GM18520 (cell line): ENCODE data around the gene PROB1.
"Not testable (repeated sequence)": the region's sequence is repeated elsewhere in the genome, so short reads cannot be mapped to it uniquely, and the experiment has no call there.

ENCODE experiments used
- ATAC-seq: cut with Tn5 transposase; IDR thresholded peaks from one replicate; pipeline ENCODE4 v1.9.1; 2021; ENCODE audit not compliant: unreplicated experiment

The PROB1 gene

DNA sequence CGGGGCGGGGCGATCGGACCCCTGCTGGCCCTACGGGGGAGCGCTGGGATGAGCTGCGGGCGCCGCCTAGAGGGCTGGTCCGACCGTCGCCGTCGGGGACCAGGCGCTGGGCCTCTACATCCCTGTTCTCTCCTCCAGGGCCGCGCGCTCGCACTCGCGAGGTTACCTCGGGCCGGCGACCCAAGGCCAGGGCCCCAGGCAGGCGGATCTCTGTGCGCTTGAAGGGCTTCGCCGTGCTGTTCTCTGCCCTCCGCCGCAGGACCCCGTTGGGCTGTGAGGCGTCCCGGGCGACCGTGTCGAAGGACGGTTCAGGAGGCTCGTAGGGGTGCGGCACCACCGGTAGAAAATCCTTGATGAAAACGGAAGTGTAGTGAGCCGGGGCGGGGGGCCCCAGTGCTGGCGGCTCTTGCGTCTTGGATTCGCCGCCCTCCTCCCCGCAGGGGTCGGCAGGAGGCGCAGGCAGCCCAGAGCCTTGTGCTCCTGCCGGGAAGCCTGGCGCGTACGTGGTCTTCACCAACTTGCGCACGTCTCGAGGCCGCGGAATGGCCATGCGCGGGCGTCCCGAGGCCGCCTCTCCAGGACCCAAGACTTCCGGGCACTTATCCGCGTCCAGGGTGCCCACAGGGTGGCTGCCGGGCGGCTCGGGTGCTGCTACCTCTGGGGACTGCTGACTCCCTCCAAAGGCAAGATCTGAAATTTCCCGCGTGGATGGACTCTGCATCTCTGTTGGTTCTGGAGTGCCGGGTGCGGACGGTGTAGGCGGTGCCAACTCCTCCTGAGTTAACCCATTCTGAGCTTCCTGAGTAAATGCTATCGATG, 2.0 kb downstream of the PROB1 start:
- peak; percentile 28 for ATAC-seq

DNA sequence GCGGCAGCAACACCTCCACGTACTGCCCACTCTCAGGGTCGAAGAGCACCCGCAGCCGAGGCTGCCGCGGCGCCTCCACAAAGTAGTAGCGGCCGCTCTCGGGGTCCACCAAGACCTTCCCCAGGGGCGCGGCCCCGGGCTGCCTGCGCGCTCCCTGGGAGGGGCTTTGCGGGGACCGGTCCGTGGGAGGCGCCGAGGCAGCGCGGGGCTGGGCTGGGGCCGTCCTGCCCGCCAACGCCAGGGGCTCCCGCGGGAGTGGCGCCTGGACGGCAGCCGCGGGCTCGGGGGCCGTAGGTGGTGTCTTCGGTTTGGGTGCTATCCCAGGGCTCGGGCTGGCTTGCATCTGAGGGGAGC, 2.6 kb downstream of the PROB1 start:
- no peak for ATAC-seq

DNA sequence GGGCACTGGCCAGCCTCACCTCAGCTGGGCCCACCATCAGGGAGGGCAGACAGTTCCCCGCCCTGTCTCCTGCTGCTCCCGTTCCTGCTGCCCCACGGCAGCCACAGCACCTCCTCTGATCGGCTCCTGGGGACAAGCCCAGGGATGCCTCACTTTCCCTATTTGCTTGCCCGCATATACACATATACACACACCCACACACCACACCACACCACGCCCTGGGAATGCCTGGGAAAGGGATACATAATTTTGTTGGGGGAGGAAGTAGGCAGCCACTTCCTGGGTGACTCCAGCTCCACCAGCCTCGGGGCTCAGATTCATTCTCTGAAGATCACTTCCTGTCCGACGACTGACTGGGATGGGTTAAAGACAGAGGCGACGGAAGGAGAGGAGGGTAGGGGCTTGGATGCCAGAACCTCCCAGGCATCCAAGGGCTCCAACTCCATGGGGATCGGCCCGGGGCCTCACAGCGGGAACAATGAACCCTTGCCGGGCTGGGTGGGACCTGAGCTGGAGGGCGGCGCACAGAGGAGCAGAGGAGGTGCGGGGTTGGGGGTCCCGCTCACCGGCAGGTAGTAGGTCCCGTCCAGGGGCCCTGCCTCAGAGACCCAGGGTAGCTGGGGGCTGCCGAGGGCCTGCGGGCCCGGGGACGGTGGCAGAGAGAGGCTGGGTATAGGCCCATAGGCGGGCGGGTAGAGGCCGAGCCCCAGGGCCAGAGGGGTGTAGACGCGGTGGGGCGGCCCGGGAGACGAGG, 3.2 kb downstream of the PROB1 start:
- ATAC-seq: no peak

DNA sequence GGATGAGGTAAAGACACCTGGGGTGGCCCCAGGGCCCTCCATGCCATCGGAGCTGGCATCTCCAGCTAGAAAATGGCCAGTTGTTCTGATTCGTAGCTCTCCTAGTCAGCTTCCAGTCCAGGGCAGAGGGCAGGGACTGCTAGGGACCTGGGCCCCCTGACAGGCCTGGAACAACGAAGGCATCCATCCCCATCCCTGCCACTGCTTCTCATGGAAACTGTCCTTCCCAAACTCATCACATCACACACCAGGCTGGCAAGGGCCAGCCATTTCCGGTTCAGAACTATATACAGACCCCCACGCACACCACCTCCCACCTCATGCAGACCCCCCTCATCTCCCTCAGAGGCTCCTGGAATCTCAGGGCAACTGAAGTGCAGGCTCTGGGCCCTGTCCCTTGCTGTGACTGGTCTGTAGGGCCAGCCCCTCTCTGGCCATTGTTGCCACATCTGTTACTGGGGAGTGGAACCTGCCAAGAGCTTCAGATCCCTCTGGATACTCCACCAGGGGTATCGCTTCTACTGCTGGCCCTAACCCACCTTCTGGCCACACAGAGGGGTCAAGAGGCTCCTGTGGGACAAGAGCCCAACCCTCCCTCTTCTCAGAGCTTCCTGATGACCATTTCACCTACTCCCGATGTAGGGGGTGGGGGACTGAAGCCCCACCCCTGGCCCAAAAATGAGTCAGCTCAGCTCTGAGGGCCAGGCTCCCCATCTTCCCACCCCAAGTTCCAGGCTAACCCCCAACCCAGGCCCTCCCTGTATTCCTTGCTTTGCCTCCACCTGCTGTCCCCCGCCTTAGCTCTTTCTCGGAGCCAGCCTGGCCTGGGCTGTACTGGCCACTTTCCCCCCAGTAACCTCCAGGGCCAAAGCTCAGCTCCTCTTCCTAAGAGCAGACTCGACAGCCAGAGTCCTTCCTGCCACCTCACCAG, 4.0 kb downstream of the PROB1 start:
- ATAC-seq: no peak

DNA sequence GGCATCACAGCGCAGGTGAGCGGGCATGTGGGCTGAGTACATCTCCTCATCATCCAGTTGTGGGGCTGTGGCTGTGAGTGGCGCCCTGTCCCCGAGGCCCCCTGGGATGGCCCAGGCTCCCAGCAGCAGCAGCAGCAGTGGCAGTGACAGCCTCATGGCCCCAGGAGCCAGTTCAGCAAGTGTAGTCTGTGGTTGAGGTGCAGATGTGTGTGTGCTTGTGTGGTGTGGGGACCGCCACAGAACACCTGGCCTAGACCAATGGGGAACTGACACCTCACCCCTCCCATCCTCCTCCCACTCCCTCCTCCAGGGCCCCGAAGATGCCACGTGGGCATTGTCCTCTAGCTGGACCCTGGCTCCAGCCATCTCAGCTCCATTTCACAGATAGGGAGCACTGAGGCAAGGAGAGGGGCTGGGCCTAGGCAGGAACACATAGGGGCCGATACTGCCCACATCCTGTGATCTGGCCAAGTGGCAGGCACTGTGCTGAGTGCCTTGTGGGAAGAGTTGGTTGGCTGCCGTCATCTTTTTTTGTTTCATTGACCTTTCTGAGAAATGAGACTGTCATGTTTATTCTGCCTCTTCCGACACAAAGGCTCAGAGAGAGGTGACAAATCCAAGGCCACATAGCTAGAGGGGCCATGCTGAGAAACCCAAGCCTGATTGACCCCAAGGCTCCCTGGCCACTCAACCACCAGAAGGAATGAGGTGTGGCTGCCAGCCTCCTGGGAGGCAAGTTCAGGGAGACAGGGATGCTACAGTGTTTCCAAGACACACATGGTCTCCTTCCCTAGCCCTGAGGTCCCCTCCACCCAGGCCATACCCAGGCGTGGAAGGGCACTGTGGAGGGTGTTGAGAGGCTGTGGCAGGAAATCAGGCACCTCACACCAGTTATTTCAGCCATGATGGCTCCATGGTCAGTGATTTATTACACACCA, 4.9 kb downstream of the PROB1 start, which contains the start of gene MZB1:
TSS of gene MZB1 (minus strand) at position 213 of the 938 bp plus-strand sequence. CDS start at position 156, 57 bp downstream.
- ATAC-seq: peak; percentile 32

DNA sequence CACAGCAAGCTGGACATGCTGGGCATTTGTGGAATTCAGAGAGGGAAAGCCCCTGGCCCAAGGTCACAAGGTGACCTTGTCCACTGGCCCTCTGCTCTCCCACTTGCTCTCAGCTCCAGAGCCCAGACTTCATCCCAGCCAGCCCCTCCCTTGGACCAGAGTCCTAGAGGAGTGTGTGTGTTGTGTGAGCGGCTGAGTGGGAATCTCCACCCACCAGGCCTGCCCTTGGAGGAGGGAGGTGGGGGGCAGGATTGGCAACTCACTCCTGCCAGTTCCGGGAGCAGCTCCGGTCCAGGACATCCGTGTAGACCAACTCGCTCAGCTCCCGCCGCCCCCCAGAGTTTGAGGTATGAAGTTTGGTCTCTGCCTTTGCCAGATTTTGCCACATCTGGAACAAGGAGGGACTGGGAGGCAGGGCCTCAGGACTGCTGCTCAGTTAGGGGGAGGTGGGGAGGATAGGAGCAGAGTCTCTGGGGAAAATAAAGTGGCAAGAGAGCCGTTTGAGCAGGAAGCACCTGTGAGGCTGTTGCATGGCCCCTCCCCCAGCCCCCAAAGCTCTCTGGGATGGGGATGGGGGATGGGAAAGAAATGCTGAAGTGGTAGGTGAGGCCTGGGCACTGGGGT, 6.6 kb downstream of the PROB1 start:
- ATAC-seq: no peak

DNA sequence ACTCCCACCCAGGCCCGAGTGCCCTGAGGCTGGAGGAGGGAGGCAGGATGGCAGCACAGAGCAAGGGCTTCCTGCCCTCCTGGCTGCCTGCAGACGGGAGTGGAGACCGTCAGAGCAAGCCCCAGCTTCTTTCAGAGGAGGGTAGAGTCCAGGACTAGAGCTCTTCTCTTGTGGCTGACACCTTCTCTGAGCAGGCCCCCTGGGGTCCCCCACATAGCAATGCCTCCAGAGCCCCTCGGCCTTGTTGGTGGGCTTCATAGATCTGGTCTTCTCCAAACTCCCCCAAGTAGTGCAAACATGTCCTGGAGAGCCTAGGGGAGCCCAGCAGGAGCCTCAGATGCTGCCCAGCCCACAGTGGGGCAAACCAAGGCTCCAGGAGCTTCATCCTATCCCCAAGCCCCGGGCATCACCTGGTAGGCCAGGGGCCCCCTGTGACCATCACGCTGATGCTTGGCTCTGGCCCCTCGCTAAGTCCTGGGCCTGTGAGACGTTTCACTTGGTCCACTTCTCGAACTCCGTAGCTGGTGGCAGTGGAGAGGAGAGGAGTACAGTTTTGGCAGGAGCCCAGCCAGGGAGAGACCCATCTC, 7.2 kb downstream of the PROB1 start:
- no peak for ATAC-seq

DNA sequence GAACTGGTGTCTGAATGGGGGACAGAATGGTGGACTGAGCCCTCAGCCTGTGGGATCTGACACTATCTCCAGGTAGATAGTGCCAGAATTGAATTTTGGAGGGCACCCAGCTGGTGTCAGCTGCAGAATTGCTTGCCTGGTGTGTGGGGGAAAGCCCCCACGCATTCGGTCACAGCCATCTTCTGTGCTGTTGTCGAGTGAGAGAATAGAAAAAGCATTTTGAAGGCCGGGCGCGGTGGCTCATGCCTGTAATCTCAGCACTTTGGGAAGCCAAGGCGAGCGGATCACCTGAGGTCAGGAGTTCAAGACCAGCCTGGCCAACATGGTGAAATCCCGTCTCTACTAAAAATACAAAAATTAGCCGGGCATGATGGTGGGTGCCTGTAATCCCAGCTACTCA, 7.9 kb downstream of the PROB1 start:
- ATAC-seq: not testable (repeated sequence)

DNA sequence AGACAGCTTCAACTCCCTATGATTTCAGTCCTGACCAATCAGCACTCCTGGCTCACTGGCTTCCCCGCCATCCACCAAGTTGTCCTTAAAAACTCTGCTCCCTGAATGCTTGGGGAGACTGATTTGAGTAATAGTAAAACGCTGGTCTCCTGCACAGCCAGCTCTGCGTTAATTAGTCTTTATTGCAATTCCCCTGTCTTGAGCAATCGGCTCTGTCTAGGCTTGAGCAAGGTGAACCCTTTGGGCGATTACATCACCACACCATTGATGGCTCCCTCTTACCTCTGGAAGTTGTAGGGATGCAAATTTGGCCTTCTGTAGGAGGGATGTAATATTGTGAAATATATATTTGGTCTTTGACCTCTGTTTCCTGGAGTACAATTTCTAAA, 8.9 kb downstream of the PROB1 start:
- no peak for ATAC-seq

DNA sequence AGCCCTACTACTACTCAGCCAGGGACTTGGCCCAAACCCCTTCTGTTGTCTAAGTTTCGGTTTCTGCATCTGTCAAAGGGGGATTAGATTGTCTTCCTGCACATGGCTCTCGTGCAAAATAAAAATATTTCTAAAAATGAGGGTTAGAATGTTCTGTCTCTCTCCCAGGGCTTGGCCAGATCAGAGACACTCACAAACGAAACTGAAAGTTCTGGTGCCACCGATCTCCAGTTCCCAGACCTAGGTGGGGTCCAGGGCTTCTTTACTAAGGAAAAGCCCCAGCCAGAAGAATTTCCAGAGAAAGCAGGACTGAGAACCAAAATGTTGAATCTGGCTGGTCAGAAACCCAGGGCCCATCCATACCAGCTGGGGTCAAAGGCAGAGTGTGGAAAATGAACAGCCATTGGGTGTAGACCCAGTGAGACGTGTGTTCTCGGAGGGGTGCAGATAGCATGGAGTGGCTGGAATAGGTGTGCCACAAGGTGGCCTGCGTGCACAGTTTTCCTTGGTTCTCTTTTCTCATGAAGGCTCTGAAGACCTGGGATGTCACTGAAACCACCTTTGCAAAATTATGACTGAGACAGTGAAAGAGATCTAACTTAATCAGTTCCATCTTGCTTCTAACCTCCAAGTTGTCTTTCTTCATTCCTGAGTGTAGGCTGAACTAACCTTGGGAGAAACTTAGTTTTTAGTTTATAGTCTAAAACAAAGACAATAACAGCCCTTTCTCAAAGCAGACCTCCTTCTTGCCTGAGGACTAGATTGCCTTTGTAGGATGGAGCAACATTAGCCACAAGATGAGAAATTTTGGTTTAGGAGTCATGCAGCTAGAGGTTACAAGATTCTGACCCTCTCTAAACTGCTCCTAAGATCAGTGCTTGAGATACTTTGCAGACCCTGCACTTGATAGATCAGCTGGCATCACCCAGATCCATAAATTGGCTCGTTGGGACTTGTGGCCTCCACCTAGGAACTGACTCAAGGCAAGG, 9.5 kb downstream of the PROB1 start:
- no peak for ATAC-seq

DNA sequence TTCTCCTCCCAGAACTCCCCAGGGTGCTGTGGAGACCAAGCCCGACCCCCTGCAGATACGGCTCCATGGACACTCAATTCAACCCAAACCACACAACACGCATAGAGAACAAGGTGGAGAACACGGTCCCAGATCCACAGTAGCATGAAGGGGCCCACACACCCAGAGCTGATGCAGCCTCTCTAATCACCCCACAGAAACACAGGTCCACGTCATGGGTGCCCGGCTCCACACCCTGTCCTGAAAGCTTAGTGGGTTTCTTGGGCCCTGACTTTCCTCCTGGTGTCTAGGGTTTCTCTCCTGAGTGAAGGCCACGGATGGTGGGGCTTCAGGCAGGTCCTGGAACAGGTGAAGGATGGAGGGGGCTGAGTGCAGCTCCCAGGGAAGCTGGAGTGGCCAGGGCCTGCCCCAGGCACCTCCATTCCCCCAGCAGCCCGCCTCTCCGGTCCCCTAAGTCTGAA, 10.3 kb downstream of the PROB1 start:
- no peak for ATAC-seq

DNA sequence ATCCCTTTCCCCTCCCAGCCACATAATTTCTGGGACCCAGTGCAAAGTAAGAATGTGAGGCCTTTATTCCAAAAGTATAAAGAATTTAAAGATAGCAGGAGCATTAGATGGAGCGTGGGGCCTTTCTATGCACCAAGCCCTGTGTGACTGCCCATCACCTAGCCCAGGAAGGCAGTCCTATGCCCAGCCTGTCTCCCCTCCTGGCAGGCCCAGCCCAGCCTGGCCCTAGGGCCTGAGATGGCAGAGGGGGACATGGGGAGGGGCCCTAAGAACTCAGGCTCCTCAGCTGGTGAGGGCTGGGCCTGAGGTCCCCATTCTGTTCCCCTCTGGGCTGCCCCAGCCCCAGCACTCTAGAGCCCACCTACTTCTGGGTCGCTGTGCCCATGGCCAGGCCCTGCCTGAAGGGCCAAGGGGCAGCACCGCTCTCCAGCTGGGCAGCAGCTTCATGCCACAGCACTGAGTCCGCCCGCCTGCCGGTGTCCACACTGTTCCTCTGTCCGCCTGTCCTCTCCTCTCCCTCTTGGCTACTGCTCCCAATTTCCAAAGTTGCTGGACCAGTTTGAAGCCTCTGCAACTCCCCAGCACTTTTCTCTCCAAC, 10.8 kb downstream of the PROB1 start:
- no peak for ATAC-seq

DNA sequence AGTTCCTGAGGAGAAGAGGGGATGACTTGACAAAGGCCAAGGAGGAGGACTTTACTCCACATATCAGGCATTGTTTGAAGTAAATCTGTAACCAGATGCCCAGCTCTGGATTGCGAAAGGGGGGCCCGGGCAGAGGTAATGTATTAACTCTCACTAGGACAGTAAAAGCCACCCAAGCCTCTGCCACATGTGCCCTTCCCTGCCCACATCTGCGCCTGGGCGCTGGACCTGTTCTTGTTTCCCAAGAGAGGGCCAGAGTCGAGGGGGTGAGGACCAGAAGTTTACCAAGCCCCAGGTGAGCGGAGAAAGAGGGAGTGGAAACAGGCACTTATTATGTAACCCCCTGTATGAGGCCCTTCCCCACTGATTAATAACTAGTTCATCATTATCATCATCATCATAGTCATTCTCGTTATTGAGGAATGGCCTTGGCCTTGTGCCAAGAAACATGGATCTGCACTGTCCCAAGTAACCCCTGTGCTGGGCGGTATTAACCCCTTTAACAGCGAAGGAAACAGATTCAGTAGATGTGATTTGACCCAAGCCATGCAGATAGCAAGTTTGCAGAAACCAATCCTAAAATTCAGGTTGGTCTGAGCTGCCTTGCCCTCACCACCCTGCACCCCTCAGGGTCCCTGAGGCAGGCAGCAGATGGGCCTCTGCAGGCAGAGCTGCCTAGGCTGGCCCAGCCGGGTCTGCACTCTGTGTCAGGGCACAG, 11.5 kb downstream of the PROB1 start, which contains the start of gene SLC23A1:
TSS of gene SLC23A1 (minus strand) at position 23 of the 718 bp plus-strand sequence. CDS start 44 bp downstream, outside the sequence.
- ATAC-seq: no peak

DNA sequence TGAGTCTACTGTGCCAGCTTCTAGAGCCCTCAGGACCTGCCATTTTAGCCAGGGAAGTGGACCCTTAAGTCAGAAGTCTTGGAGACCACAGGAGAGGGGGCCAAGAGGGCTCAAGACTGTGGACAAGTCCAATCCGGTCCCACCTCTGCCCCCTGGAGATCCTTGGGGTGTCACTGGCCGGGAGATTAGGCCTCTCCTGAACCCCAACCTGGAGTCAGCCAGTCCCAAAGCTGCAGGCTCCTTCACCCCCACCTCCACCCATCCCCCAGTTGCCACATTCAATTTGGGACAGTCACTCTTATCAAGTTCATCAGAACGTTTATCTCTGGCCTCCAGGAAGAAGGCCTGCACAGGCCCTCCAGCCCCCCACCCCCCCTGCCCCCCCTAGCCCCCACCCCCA, 12.1 kb downstream of the PROB1 start:
- ATAC-seq: no peak

DNA sequence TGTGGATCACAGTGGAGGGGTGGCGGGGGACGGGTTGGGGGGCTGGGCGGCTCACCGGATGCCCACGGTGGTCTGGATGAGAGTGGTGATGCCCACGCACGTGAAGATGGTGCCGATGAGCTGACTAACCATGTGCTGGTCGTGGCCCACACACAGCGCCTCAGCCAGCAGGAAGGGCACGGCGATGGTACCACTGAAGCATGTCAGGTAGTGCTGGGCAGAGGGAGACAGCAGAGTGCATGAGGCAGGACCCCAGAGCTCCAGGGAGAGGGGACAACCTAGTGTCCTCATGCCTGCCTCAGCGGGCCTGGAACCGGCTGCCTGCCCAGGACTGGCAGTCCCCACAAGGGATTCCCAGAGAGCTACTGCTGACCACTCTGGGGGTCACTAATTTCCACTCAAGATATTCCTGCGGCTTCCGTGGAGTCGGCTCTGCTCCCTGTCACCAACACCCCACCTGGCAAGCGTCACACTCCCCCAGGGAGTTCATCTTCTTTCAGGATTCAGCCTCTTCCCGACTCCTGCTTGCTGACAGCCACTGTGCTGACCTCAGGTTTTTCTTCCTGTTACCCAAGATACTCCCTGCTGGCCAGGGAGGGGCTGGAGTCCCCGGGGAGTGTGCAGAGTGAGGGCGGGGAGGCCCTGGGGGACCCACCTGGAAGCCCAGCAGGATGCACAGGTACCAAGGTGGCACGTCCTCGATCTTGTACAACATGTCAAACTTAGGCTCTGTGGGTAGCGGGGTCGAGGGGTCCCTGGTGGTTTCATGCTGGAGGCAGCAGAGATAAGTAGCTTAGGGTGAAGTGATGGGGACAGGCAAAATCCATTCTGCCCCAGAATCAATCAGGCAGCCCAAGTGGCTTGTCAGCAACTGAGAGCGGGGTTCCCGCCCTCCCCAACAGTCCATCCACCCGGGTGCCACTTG, 12.8 kb downstream of the PROB1 start:
- no peak for ATAC-seq
